ENCODE data around the gene TANC1.

TANC1 gene

GRCh38 chr2:159149747-159150146, 181.3 kb downstream of the TANC1 start:
- H3K27me3 ChIP-seq = peaks cover 33% of the 10 kb centered on the region
- H3K27ac ChIP-seq = no peak overlapping the region
- H3K4me3 ChIP-seq (ENCODE audit: low read depth in 1 of 2, low read length in 1 of 2) = no peak overlapping the region
- no peaks in the 10 kb centered on the region for H3K36me3 ChIP-seq
- no peak for TF ChIP-seq CTCF (IDR thresholded peaks at IDR 0.05)
- no peaks in the 10 kb centered on the region for H3K9me3 ChIP-seq
- H3K4me1 ChIP-seq (ENCODE audit: control insufficient read depth in 1 of 2, insufficient read depth in 1 of 2, low read depth in 1 of 2, low read length in 1 of 2) = peaks cover 9 to 10% of the 10 kb centered on the region in 2 experiments

GRCh38 chr2:159150280-159150746, 181.9 kb downstream of the TANC1 start:
- Histone ChIP-seq H3K36me3 (no peaks in the 10 kb centered on the region), H3K27ac (no peak overlapping the region), H3K9me3 (no peaks in the 10 kb centered on the region), H3K27me3 (peaks cover 33% of the 10 kb centered on the region), H3K4me3 (ENCODE audit: low read depth in 1 of 2, low read length in 1 of 2) (no peak overlapping the region), H3K4me1 (ENCODE audit: control insufficient read depth in 1 of 2, insufficient read depth in 1 of 2, low read depth in 1 of 2, low read length in 1 of 2) (peaks cover 9 to 10% of the 10 kb centered on the region in 2 experiments)
- TF ChIP-seq CTCF (IDR thresholded peaks at IDR 0.05) = no peak

- no peak for TF ChIP-seq CTCF (IDR thresholded peaks at IDR 0.05)
- no peaks in the 10 kb centered on the region for H3K9me3 ChIP-seq
- peaks cover 26% of the 10 kb centered on the region for H3K27me3 ChIP-seq
- H3K36me3 ChIP-seq = no peaks in the 10 kb centered on the region
- no peak overlapping the region for H3K27ac ChIP-seq
- H3K4me1 ChIP-seq (ENCODE audit: control insufficient read depth in 1 of 2, insufficient read depth in 1 of 2, low read depth in 1 of 2, low read length in 1 of 2) = peaks cover 9 to 10% of the 10 kb centered on the region in 2 experiments
- H3K4me3 ChIP-seq (ENCODE audit: low read depth in 1 of 2, low read length in 1 of 2) = no peak overlapping the region
These were observed 183.0 kb downstream of the TANC1 start for GRCh38 chr2:159151198-159152127.

GRCh38 chr2:159152128-159152778, 183.8 kb downstream of the TANC1 start:
- no peak for TF ChIP-seq CTCF (IDR thresholded peaks at IDR 0.05)
- H3K27ac ChIP-seq = no peak overlapping the region
- no peaks in the 10 kb centered on the region for H3K9me3 ChIP-seq
- peaks cover 7 to 9% of the 10 kb centered on the region in 2 experiments for H3K4me1 ChIP-seq (ENCODE audit: control insufficient read depth in 1 of 2, insufficient read depth in 1 of 2, low read depth in 1 of 2, low read length in 1 of 2)
- H3K4me3 ChIP-seq (ENCODE audit: low read depth in 1 of 2, low read length in 1 of 2) = no peak overlapping the region
- peaks cover 18% of the 10 kb centered on the region for H3K27me3 ChIP-seq
- H3K36me3 ChIP-seq = no peaks in the 10 kb centered on the region

- H3K4me1 ChIP-seq (ENCODE audit: control insufficient read depth in 1 of 2, insufficient read depth in 1 of 2, low read depth in 1 of 2, low read length in 1 of 2) = peaks cover 6 to 9% of the 10 kb centered on the region in 2 experiments
- no peaks in the 10 kb centered on the region for H3K36me3 ChIP-seq
- H3K9me3 ChIP-seq = no peaks in the 10 kb centered on the region
- peaks cover 10% of the 10 kb centered on the region for H3K27me3 ChIP-seq
- TF ChIP-seq CTCF (IDR thresholded peaks at IDR 0.05) = no peak
- H3K4me3 ChIP-seq (ENCODE audit: low read depth in 1 of 2, low read length in 1 of 2) = no peak overlapping the region
- no peak overlapping the region for H3K27ac ChIP-seq
These were observed 184.6 kb downstream of the TANC1 start for GRCh38 chr2:159153063-159153462.
